Dedifferentiated amniotic fluid mesenchymal stem cell (primary cell): ENCODE data around the gene FSIP1.

Experiments used
- DNase-seq: peaks from one replicate; pipeline ENCODE4 v3.0.0-alpha.2; 2016; ENCODE audit errors: extremely low spot score

Gene FSIP1

GRCh38 chr15:39645138-39645975 lies 137.3 kb downstream of the FSIP1 start:
- no peak for DNase-seq

GRCh38 chr15:39644136-39644535 lies 138.5 kb downstream of the FSIP1 start:
- no peak for DNase-seq

- DNase-seq: no peak
Measured at GRCh38 chr15:39643727-39644126, 138.9 kb downstream of the FSIP1 start.

- DNase-seq: peak; percentile 48
Measured at GRCh38 chr15:39642011-39642640, 140.5 kb downstream of the FSIP1 start.

GRCh38 chr15:39641191-39641889 lies 141.3 kb downstream of the FSIP1 start:
- no peak for DNase-seq

GRCh38 chr15:39640665-39641064 lies 142.0 kb downstream of the FSIP1 start:
- no peak for DNase-seq

- DNase-seq: no peak
Measured at GRCh38 chr15:39639037-39639436, 143.6 kb downstream of the FSIP1 start.

GRCh38 chr15:39638041-39638440 lies 144.6 kb downstream of the FSIP1 start:
- DNase-seq: peak; percentile 21

- DNase-seq: no peak
Measured at GRCh38 chr15:39631357-39631756, 151.3 kb downstream of the FSIP1 start.

- DNase-seq: no peak
Measured at GRCh38 chr15:39629906-39630305, 152.7 kb downstream of the FSIP1 start.

- DNase-seq: no peak
Measured at GRCh38 chr15:39629371-39629770, 153.3 kb downstream of the FSIP1 start.

GRCh38 chr15:39628546-39629257 lies 153.9 kb downstream of the FSIP1 start:
- no peak for DNase-seq

- no peak for DNase-seq
Measured at GRCh38 chr15:39628144-39628508, 154.5 kb downstream of the FSIP1 start.

GRCh38 chr15:39627451-39628143 lies 155.0 kb downstream of the FSIP1 start:
- no peak for DNase-seq

GRCh38 chr15:39625856-39626255 lies 156.8 kb downstream of the FSIP1 start:
- DNase-seq: no peak

- DNase-seq: no peak
Measured at GRCh38 chr15:39625451-39625850, 157.2 kb downstream of the FSIP1 start.

GRCh38 chr15:39624806-39625205 lies 157.8 kb downstream of the FSIP1 start:
- peak; percentile 72 for DNase-seq

- no peak for DNase-seq
Measured at GRCh38 chr15:39623529-39623931, 159.1 kb downstream of the FSIP1 start.

- no peak for DNase-seq
Measured at GRCh38 chr15:39622660-39623516, 159.8 kb downstream of the FSIP1 start.

GRCh38 chr15:39621976-39622375 lies 160.7 kb downstream of the FSIP1 start:
- no peak for DNase-seq

- no peak for DNase-seq
Measured at GRCh38 chr15:39621210-39621609, 161.4 kb downstream of the FSIP1 start.
